ENCODE measurements around the gene BTG1. TPM values are rescaled to one million over a fixed set of nuclear protein-coding genes. Genes with fewer than 3 reads are reported as not detected.

BTG1 gene
- total and polyA plus RNA-seq, 9 of the 15 experiments (the other 6 are each of a cell fraction or from before 2014, with no cell fraction given) = 3.7 to 28.6 (median 7.4) TPM

- no peak for TF ChIP-seq SRSF9 (IDR thresholded peaks at IDR 0.05; ENCODE audit: borderline replicate concordance, low read depth, low read length)
- peak; percentile 81 for TF ChIP-seq NFIC (IDR thresholded peaks at IDR 0.05)
- TF ChIP-seq NFIX (CRISPR knock-in tag; IDR thresholded peaks at IDR 0.05; ENCODE audit: low read depth) = peak; percentile 27; the same call in 1 of the 2 replicates
- ChIA-PET CTCF (ENCODE audit: low intra/inter-chr PET ratio) (no interaction called here), POLR2A (interaction anchor here (1.5 kb wide), 1 partner anchor 19 kb away, joined by 6 read pairs; the partner anchor contains the start of gene BTG1)
- intact Hi-C loops (cut with micrococcal nuclease) (no loop called here), in situ Hi-C loops (cut with MboI) (no loop called here)
- Histone ChIP-seq H3K27me3 (ENCODE audit: control insufficient read depth in 2 of 2, insufficient read depth in 2 of 2, low read length in 2 of 2) (no peaks in the 10 kb centered on the region), H3K9me1 (ENCODE audit: control insufficient read depth, insufficient read depth, low read length) (no peaks in the 10 kb centered on the region), H3K27ac (ENCODE audit: extremely low read depth, low read depth, low read length) (no peak overlapping the region), H3K79me2 (ENCODE audit: control insufficient read depth, insufficient read depth, low read length) (no peaks in the 10 kb centered on the region), H3K9ac (ENCODE audit: insufficient read depth in 1 of 2, low read depth in 2 of 2, low read length in 2 of 2) (no peak overlapping the region), H3K9me3 (replicated peaks; ENCODE audit: control insufficient read depth, insufficient read depth, low read depth, low read length) (no peaks in the 10 kb centered on the region), H3K4me1 (replicated peaks in 1 of 2; ENCODE audit: control insufficient read depth in 2 of 2, insufficient read depth in 2 of 2, low read length in 2 of 2) (no peaks in the 10 kb centered on the region), H3K4me2 (ENCODE audit: insufficient read depth, low read length) (no peak overlapping the region), H3K4me3 (no peak overlapping the region), H3K36me3 (ENCODE audit: control insufficient read depth, insufficient read depth, low read length) (no peaks in the 10 kb centered on the region), H4K20me1 (replicated peaks; ENCODE audit: control insufficient read depth, insufficient read depth, low read length) (no peaks in the 10 kb centered on the region), H2AFZ (ENCODE audit: low read depth, low read length) (no peak overlapping the region)
- WGBS (ENCODE audit: insufficient coverage, low coverage, missing lambda C conversion rate) = 19% methylated on average over 1 of the region's 1 CpG
- DNase-seq (ENCODE audit: extremely low read depth in 1 of 4, low spot score in 3 of 4) (no peak), ATAC-seq (no peak), FAIRE-seq (no peak)
- no TSS peak for BruUV-seq (replicated peaks)
These were observed 19.1 kb upstream of the BTG1 start for GRCh38 chr12:92164712-92165111.

- Histone ChIP-seq H3K4me1 (replicated peaks in 1 of 2; ENCODE audit: control insufficient read depth in 2 of 2, insufficient read depth in 2 of 2, low read length in 2 of 2) (0 out of 5 replicates have a peak, but pooled peaks cover 0 to 2% of the 10 kb centered on the region in 2 experiments), H4K20me1 (replicated peaks; ENCODE audit: control insufficient read depth, insufficient read depth, low read length) (no peaks in the 10 kb centered on the region), H3K27ac (ENCODE audit: extremely low read depth, low read depth, low read length) (no peak overlapping the region), H3K9ac (ENCODE audit: insufficient read depth in 1 of 2, low read depth in 2 of 2, low read length in 2 of 2) (no peak overlapping the region), H3K27me3 (ENCODE audit: control insufficient read depth in 2 of 2, insufficient read depth in 2 of 2, low read length in 2 of 2) (no peaks in the 10 kb centered on the region), H3K9me3 (replicated peaks; ENCODE audit: control insufficient read depth, insufficient read depth, low read depth, low read length) (no peaks in the 10 kb centered on the region), H3K4me3 (no peak overlapping the region), H2AFZ (ENCODE audit: low read depth, low read length) (no peak overlapping the region), H3K79me2 (ENCODE audit: control insufficient read depth, insufficient read depth, low read length) (no peaks in the 10 kb centered on the region), H3K4me2 (ENCODE audit: insufficient read depth, low read length) (no peak overlapping the region), H3K9me1 (ENCODE audit: control insufficient read depth, insufficient read depth, low read length) (no peaks in the 10 kb centered on the region), H3K36me3 (ENCODE audit: control insufficient read depth, insufficient read depth, low read length) (no peaks in the 10 kb centered on the region)
- no TSS peak for BruUV-seq (replicated peaks)
- WGBS (ENCODE audit: insufficient coverage, low coverage, missing lambda C conversion rate) = 39% methylated on average over 1 of the region's 1 CpG
- intact Hi-C loops (cut with micrococcal nuclease) (no loop called here), in situ Hi-C loops (cut with MboI) (no loop called here)
- ATAC-seq = no peak
- FAIRE-seq = no peak
- TF ChIP-seq ATF3 (IDR thresholded peaks at IDR 0.05) = 0 out of 2 replicates have a peak, but pooled peaks have one; percentile 22
- TF ChIP-seq ATF3 (CRISPR knock-in tag; conservative IDR thresholded peaks at IDR 0.05) = no peak
- TF ChIP-seq TOE1 (IDR thresholded peaks at IDR 0.05; ENCODE audit: borderline replicate concordance) = no peak
- no peak for TF ChIP-seq TOE1 (CRISPR knock-in tag; IDR thresholded peaks at IDR 0.05; ENCODE audit: borderline replicate concordance, low read depth)
- ChIA-PET POLR2A (interaction anchor here (4.4 kb wide), 1 partner anchor 17 kb away, joined by 26 read pairs; the partner anchor contains the start of gene BTG1), CTCF (ENCODE audit: low intra/inter-chr PET ratio) (no interaction called here)
- no peak for DNase-seq (ENCODE audit: extremely low read depth in 1 of 4, low spot score in 3 of 4)
These were observed 16.4 kb upstream of the BTG1 start for GRCh38 chr12:92162079-92162478.

Data from K562 (cell line).